Measurements from ENCODE around the gene RHBDD1.
A peak's percentile ranks its signal among the peaks of the same experiment; 100 is the strongest.

Gene RHBDD1

DNA sequence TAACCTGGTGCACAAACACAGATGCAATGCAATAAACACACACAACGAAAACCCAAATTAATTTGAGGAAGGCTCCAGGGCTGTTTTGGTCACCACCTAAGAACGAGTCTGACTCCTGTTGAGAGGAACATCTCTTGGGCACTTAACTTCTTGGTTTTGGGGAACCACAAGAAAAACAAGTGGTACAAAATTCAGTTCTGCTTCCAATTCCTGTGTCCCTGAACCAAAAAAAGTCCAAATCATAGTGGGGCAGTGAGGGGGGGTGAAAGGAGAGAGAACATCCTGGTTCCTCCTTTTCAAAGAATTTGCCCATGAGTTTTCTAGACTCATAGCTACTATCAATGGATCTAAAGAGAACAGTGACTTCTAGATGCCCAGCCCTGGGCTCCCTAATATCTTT is 184.6 kb downstream of the RHBDD1 start:
- no peak for DNase-seq (ENCODE audit: low read depth)
- TF ChIP-seq, protein P1, sequence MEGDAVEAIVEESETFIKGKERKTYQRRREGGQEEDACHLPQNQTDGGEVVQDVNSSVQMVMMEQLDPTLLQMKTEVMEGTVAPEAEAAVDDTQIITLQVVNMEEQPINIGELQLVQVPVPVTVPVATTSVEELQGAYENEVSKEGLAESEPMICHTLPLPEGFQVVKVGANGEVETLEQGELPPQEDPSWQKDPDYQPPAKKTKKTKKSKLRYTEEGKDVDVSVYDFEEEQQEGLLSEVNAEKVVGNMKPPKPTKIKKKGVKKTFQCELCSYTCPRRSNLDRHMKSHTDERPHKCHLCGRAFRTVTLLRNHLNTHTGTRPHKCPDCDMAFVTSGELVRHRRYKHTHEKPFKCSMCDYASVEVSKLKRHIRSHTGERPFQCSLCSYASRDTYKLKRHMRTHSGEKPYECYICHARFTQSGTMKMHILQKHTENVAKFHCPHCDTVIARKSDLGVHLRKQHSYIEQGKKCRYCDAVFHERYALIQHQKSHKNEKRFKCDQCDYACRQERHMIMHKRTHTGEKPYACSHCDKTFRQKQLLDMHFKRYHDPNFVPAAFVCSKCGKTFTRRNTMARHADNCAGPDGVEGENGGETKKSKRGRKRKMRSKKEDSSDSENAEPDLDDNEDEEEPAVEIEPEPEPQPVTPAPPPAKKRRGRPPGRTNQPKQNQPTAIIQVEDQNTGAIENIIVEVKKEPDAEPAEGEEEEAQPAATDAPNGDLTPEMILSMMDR (conservative IDR thresholded peaks at IDR 0.05; ENCODE audit: control insufficient read depth, insufficient read depth, low read depth, low read length) = no peak
- H3K4me3 ChIP-seq (ENCODE audit: control insufficient read depth, low read depth, low read length) = no peak overlapping the region

DNA sequence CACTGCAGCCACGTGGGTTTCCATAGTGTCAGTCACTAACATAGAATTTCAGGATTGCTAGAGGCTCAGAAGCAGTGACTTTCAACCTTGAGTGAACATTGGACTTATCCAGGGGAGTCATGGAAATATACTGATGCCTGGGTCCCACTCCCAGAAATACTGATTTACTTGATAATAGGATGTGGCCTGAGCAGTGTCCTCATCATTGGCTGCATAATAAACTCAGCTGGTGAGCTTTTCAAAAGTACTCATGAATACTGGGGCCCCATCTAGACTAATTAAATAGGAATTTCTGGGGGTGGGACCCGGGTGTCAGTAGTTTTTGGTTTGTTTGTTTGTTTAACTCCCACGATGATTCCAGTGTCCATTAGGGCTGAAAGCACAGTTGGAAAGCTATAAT is 186.8 kb downstream of the RHBDD1 start:
- H3K4me3 ChIP-seq (ENCODE audit: control insufficient read depth, low read depth, low read length) = no peak overlapping the region
- DNase-seq (ENCODE audit: low read depth) = peak; percentile 15
- TF ChIP-seq, protein P1 (conservative IDR thresholded peaks at IDR 0.05; ENCODE audit: control insufficient read depth, insufficient read depth, low read depth, low read length) = no peak

DNA sequence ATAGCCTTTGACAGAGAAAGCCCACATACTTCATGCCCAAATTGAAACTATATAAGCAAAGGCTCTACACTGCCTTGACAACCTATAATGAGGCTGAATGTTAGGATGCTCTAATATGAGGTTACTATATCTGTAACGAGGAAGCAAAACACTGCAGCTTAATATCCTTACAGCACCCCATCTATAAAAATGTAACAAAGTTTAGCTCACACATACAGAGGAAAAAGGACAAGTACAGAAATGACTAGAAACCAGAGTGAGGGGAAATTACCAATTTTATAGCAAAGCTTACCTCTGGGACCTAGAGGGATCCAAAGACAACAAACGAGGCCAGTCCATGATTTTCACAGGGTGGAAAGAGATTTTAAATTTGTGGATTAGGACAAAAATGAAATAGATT is 189.7 kb downstream of the RHBDD1 start:
- TF ChIP-seq, protein P1 (conservative IDR thresholded peaks at IDR 0.05; ENCODE audit: control insufficient read depth, insufficient read depth, low read depth, low read length) = no peak
- no peak for DNase-seq (ENCODE audit: low read depth)
- no peak overlapping the region for H3K4me3 ChIP-seq (ENCODE audit: control insufficient read depth, low read depth, low read length)

DNA sequence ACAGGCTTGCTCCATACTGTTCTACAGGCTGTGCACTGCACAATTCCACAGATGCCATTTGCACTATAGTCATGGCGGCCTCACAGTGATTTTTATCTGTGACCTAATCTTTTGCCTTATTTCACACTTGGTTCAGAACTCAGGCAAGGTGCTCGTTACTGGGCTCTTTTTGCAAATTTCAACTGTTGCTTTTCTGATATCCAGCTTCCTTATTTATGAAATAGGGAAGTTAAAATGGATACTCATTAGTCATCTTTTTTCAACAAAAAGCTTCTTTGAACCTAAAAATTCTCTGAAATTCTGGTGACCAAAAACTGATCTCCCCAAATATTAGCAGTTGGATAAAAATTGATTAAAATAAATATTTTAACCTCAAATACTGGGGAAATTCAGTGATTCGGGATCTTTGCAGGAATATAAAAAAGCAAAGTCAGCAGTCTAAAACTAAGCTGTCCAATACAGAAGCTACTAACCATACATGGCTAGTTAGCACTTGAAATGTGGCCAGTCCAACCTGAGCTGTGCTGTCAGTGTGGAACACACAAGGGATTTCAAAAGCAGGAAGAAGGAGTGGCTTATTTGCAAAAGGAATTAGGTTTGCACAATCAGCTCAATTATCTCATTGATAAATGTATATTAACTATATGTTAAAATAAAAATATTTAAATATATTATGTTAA is 193.7 kb downstream of the RHBDD1 start:
- no peak overlapping the region for H3K4me3 ChIP-seq (ENCODE audit: control insufficient read depth, low read depth, low read length)
- TF ChIP-seq, protein P1 (conservative IDR thresholded peaks at IDR 0.05; ENCODE audit: control insufficient read depth, insufficient read depth, low read depth, low read length) = no peak
- peak; percentile 19 for DNase-seq (ENCODE audit: low read depth)

DNA sequence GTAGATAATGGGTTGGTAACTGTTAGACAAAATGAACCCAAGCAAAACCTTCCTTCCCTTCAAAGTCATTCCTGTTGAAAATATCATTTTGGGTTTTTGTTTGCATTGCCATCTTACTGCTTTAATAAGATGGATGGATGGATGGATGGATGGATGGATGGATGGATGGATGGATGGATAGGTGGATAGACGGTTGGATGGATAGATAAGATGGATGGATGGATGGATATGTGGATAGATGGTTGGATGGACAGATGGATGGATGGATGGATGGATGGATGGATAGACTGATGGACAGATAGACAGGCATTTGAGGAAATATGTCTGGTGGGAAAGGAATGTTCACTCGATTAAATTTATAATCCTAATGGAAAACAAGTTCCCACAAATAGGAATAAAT is 194.9 kb downstream of the RHBDD1 start:
- TF ChIP-seq, protein P1 (conservative IDR thresholded peaks at IDR 0.05; ENCODE audit: control insufficient read depth, insufficient read depth, low read depth, low read length) = no peak
- no peak for DNase-seq (ENCODE audit: low read depth)
- no peak overlapping the region for H3K4me3 ChIP-seq (ENCODE audit: control insufficient read depth, low read depth, low read length)

DNA sequence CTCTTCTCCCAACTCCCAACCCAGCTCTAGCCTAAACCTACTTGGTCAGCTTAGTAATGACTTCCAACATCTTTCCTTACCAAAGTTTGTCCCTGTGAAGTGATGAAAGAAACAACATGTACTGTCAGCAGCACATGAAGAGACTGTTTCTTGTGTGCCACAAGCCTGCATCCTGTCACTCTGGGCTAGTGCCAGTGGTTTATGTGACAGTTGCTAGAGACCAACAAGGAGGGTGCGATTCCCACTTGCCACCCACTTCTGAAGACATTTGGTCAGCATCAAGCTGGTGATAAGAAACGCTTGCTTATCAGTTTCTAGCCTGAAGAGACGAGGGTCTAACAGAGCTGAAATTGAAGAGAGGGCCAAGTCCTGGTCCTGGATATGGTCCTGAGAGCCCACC is 195.5 kb downstream of the RHBDD1 start:
- H3K4me3 ChIP-seq (ENCODE audit: control insufficient read depth, low read depth, low read length) = no peak overlapping the region
- TF ChIP-seq, protein P1 (conservative IDR thresholded peaks at IDR 0.05; ENCODE audit: control insufficient read depth, insufficient read depth, low read depth, low read length) = no peak
- DNase-seq (ENCODE audit: low read depth) = no peak
